HepG2 (cell line): Measurements from ENCODE around the gene SP5. TPM values are rescaled to one million over a fixed set of nuclear protein-coding genes. Genes with fewer than 3 reads are reported as not detected.

Source experiments
- CAMTA2 ChIP-seq: sonication (generic); formaldehyde crosslinking; IDR thresholded peaks from 2 replicates; pipeline ENCODE4 v1.4.0; 2020; ENCODE audit warnings: mild to moderate bottlenecking, missing genetic modification reagents, borderline replicate concordance
- ESRRA ChIP-seq: sonication (generic); formaldehyde crosslinking; IDR thresholded peaks from 2 replicates; pipeline ENCODE4 v1.5.1; 2020; ENCODE audit warnings: mild to moderate bottlenecking, low read depth, missing genetic modification reagents
- HNF1A ChIP-seq, 2 experiments: sonication (generic) in 1 of 2; formaldehyde crosslinking in 1 of 2; IDR thresholded peaks; 2 replicates each; pipeline versions ENCODE4 v1.4.0 to v1.6.1; 2016 to 2020; ENCODE audit warnings: borderline replicate concordance in 1 of 2, low read depth in 1 of 2, mild to moderate bottlenecking in 1 of 2, missing genetic modification reagents in 1 of 2
- LBX2 ChIP-seq: sonication (generic); formaldehyde crosslinking; IDR thresholded peaks from 2 replicates; pipeline ENCODE4 v1.5.0; 2020; ENCODE audit warnings: missing genetic modification reagents, mild to moderate bottlenecking, borderline replicate concordance
- RCOR2 ChIP-seq: IDR thresholded peaks from 2 replicates; pipeline ENCODE4 v1.6.1; 2016; ENCODE audit warnings: missing biosample characterization, missing genetic modification reagents
- SP140L ChIP-seq: sonication (generic); formaldehyde crosslinking; IDR thresholded peaks from 2 replicates; pipeline ENCODE4 v1.4.0; 2020; ENCODE audit warnings: missing genetic modification reagents, borderline replicate concordance
- TCF7 ChIP-seq: sonication (generic); IDR thresholded peaks from 2 replicates; pipeline ENCODE4 v1.6.1; 2016; ENCODE audit warnings: antibody characterized with exemption, low read depth
- ZBTB38 ChIP-seq: sonication (generic); formaldehyde crosslinking; IDR thresholded peaks from 2 replicates; pipeline ENCODE4 v1.5.1; 2020; ENCODE audit warnings: mild to moderate bottlenecking, missing genetic modification reagents
- ZMYM3 ChIP-seq: sonication (generic); formaldehyde crosslinking; IDR thresholded peaks from 2 replicates; pipeline ENCODE4 v1.5.1; 2020; ENCODE audit warnings: mild to moderate bottlenecking, missing genetic modification reagents
- ZNF205 ChIP-seq: IDR thresholded peaks from 2 replicates; pipeline ENCODE4 v1.6.1; 2018; ENCODE audit warnings: missing biosample characterization, missing genetic modification reagents
- ZNF556 ChIP-seq: sonication (generic); formaldehyde crosslinking; IDR thresholded peaks from 2 replicates; pipeline ENCODE4 v1.4.0; 2020; ENCODE audit warnings: mild to moderate bottlenecking, missing genetic modification reagents, borderline replicate concordance
- ZNF570 ChIP-seq: sonication (generic); formaldehyde crosslinking; IDR thresholded peaks from 2 replicates; pipeline ENCODE4 v1.4.0; 2020; ENCODE audit warnings: mild to moderate bottlenecking, missing genetic modification reagents, borderline replicate concordance
- ZNF780A ChIP-seq: sonication (generic); formaldehyde crosslinking; IDR thresholded peaks from 2 replicates; pipeline ENCODE4 v1.8.0; 2022; ENCODE audit warnings: mild to moderate bottlenecking, missing genetic modification reagents, moderate library complexity
- ZSCAN21 ChIP-seq: sonication (generic); formaldehyde crosslinking; IDR thresholded peaks from 2 replicates; pipeline ENCODE4 v1.8.0; 2022; ENCODE audit warnings: mild to moderate bottlenecking, missing genetic modification reagents, moderate library complexity, borderline replicate concordance
- ZSCAN9 ChIP-seq: IDR thresholded peaks from 2 replicates; pipeline ENCODE4 v1.6.1; 2016; ENCODE audit warnings: borderline replicate concordance
- polyA plus RNA-seq, 8 experiments: library from polyadenylated mRNA; depleted of rRNA in 3 of 8; stranded (reverse) in 7 of 8; unstranded in 1 of 8; fragments of >200 nt; fragmentation: Illumina TruSeq in 4 of 8; extraction: Trizol in 4 of 8; gene quantifications; 2 replicates each; pipeline versions ENCODE4 v1.2.1 to v1.2.3, GENCODE V29; 2011 to 2016; ENCODE audit warnings: low read depth in 4 of 8, missing spikeins in 1 of 8, mixed read lengths in 1 of 8; ENCODE audit not compliant: insufficient read depth in 1 of 8
- total RNA-seq, 5 experiments: library from RNA; depleted of rRNA; stranded (reverse); fragments of >200 nt; fragmentation: Illumina TruSeq; extraction: Trizol; gene quantifications; 2 replicates each; pipeline ENCODE4 v1.2.3, GENCODE V29; 2016; ENCODE audit warnings: low read depth in 1 of 5
- TF ChIP-seq, protein P1 (sequence below): IDR thresholded peaks from 2 replicates; pipeline ENCODE4 v1.6.1; 2016; ENCODE audit warnings: low read depth, missing genetic modification reagents, missing compliant biosample characterization

Gene SP5
- total and polyA plus RNA-seq, 2 of the 13 experiments (the other 11 are each of a cell fraction or from before 2014, with no cell fraction given): 50.8 to 119 TPM

DNA sequence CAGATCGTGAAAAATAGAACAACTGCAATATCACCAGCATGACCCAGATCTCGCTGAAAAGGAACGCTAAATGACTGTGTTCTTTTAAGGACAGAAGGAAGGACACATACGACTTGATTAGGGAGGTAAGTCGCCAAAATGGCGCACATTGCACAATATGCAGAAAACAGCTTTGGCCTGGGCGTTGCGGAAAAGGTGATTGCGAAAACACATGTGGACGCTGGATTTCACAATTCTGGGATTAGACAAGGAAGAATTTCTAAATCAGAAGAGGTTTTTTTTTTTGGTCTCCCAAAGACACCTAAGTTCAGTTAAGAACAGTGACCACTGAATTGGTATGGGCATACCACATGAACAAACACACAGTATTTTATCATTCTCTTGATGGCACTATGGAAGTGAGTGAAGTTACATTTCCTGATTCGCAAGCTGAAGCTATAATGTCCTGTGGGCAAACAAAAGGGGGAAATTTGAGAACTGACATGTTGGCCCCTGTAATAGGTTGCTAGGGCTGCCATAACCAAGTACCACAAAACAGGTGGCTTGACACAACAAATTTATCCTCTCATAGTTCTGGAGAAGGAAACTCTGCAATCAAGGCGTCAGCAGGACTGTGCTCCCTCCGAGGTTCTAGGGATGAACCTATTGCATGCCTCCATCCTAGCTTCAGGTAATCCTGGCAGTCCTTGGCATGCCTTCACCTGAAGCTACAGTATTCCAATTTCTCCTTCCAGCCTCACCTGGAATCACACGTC lies 29.3 kb downstream of the SP5 start (continued):
- no peak for TF ChIP-seq LBX2 (CRISPR knock-in tag)
- TF ChIP-seq ZBTB38 (CRISPR knock-in tag): no peak
- TF ChIP-seq ZSCAN21 (CRISPR knock-in tag): peak; percentile 52; the same call in 1 of the 2 replicates
- TF ChIP-seq RCOR2 (CRISPR knock-in tag): peak; percentile 63; the same call in 1 of the 2 replicates
- TF ChIP-seq ZNF570 (CRISPR knock-in tag): no peak
- no peak for TF ChIP-seq ZSCAN9 (CRISPR knock-in tag)
- TF ChIP-seq ESRRA (CRISPR knock-in tag): 0 out of 2 replicates have a peak, but pooled peaks have one; percentile 21
- TF ChIP-seq ZMYM3: peak; percentile 65; the same call in 1 of the 2 replicates
- TF ChIP-seq HNF1A (IDR thresholded peaks at IDR 0.05; ENCODE audit: low read depth): peak; percentile 15; the same call in 1 of the 2 replicates
- TF ChIP-seq HNF1A (CRISPR knock-in tag; IDR thresholded peaks at IDR 0.05; ENCODE audit: borderline replicate concordance): peak; percentile 57; the same call in 1 of the 2 replicates
- 0 out of 2 replicates have a peak, but pooled peaks have one; percentile 81 for TF ChIP-seq ZNF556
- TF ChIP-seq SP140L: peak; percentile 92; the same call in 1 of the 2 replicates
- 0 out of 2 replicates have a peak, but pooled peaks have one; percentile 40 for TF ChIP-seq ZNF205 (CRISPR knock-in tag)
- TF ChIP-seq, protein P1, sequence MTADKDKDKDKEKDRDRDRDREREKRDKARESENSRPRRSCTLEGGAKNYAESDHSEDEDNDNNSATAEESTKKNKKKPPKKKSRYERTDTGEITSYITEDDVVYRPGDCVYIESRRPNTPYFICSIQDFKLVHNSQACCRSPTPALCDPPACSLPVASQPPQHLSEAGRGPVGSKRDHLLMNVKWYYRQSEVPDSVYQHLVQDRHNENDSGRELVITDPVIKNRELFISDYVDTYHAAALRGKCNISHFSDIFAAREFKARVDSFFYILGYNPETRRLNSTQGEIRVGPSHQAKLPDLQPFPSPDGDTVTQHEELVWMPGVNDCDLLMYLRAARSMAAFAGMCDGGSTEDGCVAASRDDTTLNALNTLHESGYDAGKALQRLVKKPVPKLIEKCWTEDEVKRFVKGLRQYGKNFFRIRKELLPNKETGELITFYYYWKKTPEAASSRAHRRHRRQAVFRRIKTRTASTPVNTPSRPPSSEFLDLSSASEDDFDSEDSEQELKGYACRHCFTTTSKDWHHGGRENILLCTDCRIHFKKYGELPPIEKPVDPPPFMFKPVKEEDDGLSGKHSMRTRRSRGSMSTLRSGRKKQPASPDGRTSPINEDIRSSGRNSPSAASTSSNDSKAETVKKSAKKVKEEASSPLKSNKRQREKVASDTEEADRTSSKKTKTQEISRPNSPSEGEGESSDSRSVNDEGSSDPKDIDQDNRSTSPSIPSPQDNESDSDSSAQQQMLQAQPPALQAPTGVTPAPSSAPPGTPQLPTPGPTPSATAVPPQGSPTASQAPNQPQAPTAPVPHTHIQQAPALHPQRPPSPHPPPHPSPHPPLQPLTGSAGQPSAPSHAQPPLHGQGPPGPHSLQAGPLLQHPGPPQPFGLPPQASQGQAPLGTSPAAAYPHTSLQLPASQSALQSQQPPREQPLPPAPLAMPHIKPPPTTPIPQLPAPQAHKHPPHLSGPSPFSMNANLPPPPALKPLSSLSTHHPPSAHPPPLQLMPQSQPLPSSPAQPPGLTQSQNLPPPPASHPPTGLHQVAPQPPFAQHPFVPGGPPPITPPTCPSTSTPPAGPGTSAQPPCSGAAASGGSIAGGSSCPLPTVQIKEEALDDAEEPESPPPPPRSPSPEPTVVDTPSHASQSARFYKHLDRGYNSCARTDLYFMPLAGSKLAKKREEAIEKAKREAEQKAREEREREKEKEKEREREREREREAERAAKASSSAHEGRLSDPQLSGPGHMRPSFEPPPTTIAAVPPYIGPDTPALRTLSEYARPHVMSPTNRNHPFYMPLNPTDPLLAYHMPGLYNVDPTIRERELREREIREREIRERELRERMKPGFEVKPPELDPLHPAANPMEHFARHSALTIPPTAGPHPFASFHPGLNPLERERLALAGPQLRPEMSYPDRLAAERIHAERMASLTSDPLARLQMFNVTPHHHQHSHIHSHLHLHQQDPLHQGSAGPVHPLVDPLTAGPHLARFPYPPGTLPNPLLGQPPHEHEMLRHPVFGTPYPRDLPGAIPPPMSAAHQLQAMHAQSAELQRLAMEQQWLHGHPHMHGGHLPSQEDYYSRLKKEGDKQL (CRISPR knock-in tag): 0 out of 2 replicates have a peak, but pooled peaks have one; percentile 73
- peak; percentile 18; the same call in 1 of the 2 replicates for TF ChIP-seq TCF7
- TF ChIP-seq CAMTA2: no peak
- TF ChIP-seq ZNF780A: no peak
